HepG2 (cell line): ENCODE measurements around the gene ANKRD13C. TPM values are rescaled to one million over a fixed set of nuclear protein-coding genes. Genes with fewer than 3 reads are reported as not detected.

ENCODE experiments used
- ATF4 ChIP-seq, 2 experiments: fragments of 450-650 bp in 1 of 2; sonication (generic) in 1 of 2; formaldehyde crosslinking; IDR thresholded peaks; 2 replicates each; pipeline versions ENCODE4 v1.5.0 to v1.8.0; 2020 to 2022; ENCODE audit warnings: mild to moderate bottlenecking in 1 of 2, missing genetic modification reagents in 1 of 2
- CENPX ChIP-seq: sonication (generic); formaldehyde crosslinking; IDR thresholded peaks from 2 replicates; pipeline ENCODE4 v1.9.0; 2021; ENCODE audit warnings: mild to moderate bottlenecking, missing genetic modification reagents, moderate library complexity
- DRAP1 ChIP-seq: IDR thresholded peaks from 2 replicates; pipeline ENCODE4 v1.6.1; 2016; ENCODE audit warnings: missing genetic modification reagents, missing compliant biosample characterization
- FOXJ3 ChIP-seq: sonication (generic); formaldehyde crosslinking; IDR thresholded peaks from 2 replicates; pipeline ENCODE4 v1.4.0; 2020; ENCODE audit warnings: missing genetic modification reagents, mild to moderate bottlenecking, borderline replicate concordance
- HNF1B ChIP-seq: sonication (generic); formaldehyde crosslinking; IDR thresholded peaks from 2 replicates; pipeline ENCODE4 v1.5.1; 2020; ENCODE audit warnings: mild to moderate bottlenecking, moderate library complexity, missing genetic modification reagents
- LCORL ChIP-seq, 2 experiments: fragments of 450-650 bp in 1 of 2; sonication (generic) in 1 of 2; formaldehyde crosslinking in 1 of 2; IDR thresholded peaks; 2 replicates each; pipeline versions ENCODE4 v1.5.0 to v1.6.1; 2017 to 2020; ENCODE audit warnings: antibody characterized with exemption in 1 of 2, missing genetic modification reagents in 1 of 2
- MYC ChIP-seq: sonication (generic); formaldehyde crosslinking; IDR thresholded peaks from 2 replicates; pipeline ENCODE4 v1.9.0; 2021; ENCODE audit warnings: missing genetic modification reagents, borderline replicate concordance
- PBX2 ChIP-seq: IDR thresholded peaks from 2 replicates; pipeline ENCODE4 v1.6.1; 2016; ENCODE audit warnings: control low read depth
- PPARG ChIP-seq: conservative IDR thresholded peaks from 2 replicates; pipeline ENCODE4 v1.6.1; 2016; ENCODE audit warnings: missing biosample characterization, missing genetic modification reagents
- PTBP1 ChIP-seq: fragments of 200-400 bp; formaldehyde crosslinking; IDR thresholded peaks from 2 replicates; pipeline ENCODE4 v1.6.1; 2018; ENCODE audit warnings: low read length, low read depth; ENCODE audit not compliant: poor library complexity, severe bottlenecking
- SETDB1 ChIP-seq: sonication (generic); formaldehyde crosslinking; IDR thresholded peaks from 2 replicates; pipeline ENCODE4 v1.5.1; 2020; ENCODE audit warnings: missing genetic modification reagents, mild to moderate bottlenecking, borderline replicate concordance
- SMAD9 ChIP-seq: sonication (generic); formaldehyde crosslinking; IDR thresholded peaks from 2 replicates; pipeline ENCODE4 v1.5.1; 2020; ENCODE audit warnings: mild to moderate bottlenecking, missing genetic modification reagents
- THAP8 ChIP-seq: sonication (generic); formaldehyde crosslinking; IDR thresholded peaks from 2 replicates; pipeline ENCODE4 v1.5.1; 2020; ENCODE audit warnings: missing genetic modification reagents, mild to moderate bottlenecking, borderline replicate concordance
- UBTF ChIP-seq: sonication (generic); formaldehyde crosslinking; IDR thresholded peaks from 2 replicates; pipeline ENCODE4 v1.4.0; 2020; ENCODE audit warnings: mild to moderate bottlenecking, missing genetic modification reagents
- ZNF276 ChIP-seq: sonication (generic); formaldehyde crosslinking; IDR thresholded peaks from 2 replicates; pipeline ENCODE4 v1.4.0; 2020; ENCODE audit warnings: mild to moderate bottlenecking, low read depth, missing genetic modification reagents
- ZNF382 ChIP-seq: sonication (generic); formaldehyde crosslinking; IDR thresholded peaks from 2 replicates; pipeline ENCODE4 v1.5.0; 2020; ENCODE audit warnings: missing genetic modification reagents, mild to moderate bottlenecking, borderline replicate concordance
- ZNF703 ChIP-seq: sonication (generic); formaldehyde crosslinking; IDR thresholded peaks from 2 replicates; pipeline ENCODE4 v1.5.1; 2020; ENCODE audit warnings: missing genetic modification reagents, mild to moderate bottlenecking, moderate library complexity, borderline replicate concordance
- ZNF775 ChIP-seq: sonication (generic); formaldehyde crosslinking; IDR thresholded peaks from 2 replicates; pipeline ENCODE4 v1.4.0; 2020; ENCODE audit warnings: missing genetic modification reagents, mild to moderate bottlenecking, moderate library complexity, borderline replicate concordance
- ZNF839 ChIP-seq: sonication (generic); formaldehyde crosslinking; IDR thresholded peaks from 2 replicates; pipeline ENCODE4 v1.4.0; 2020; ENCODE audit warnings: missing genetic modification reagents, mild to moderate bottlenecking, borderline replicate concordance
- ZZZ3 ChIP-seq: sonication (generic); formaldehyde crosslinking; IDR thresholded peaks from 2 replicates; pipeline ENCODE4 v1.4.0; 2020; ENCODE audit warnings: missing genetic modification reagents, mild to moderate bottlenecking, borderline replicate concordance
- polyA plus RNA-seq, 8 experiments: library from polyadenylated mRNA; depleted of rRNA in 3 of 8; stranded (reverse) in 7 of 8; unstranded in 1 of 8; fragments of >200 nt; fragmentation: Illumina TruSeq in 4 of 8; extraction: Trizol in 4 of 8; gene quantifications; 2 replicates each; pipeline versions ENCODE4 v1.2.1 to v1.2.3, GENCODE V29; 2011 to 2016; ENCODE audit warnings: low read depth in 4 of 8, missing spikeins in 1 of 8, mixed read lengths in 1 of 8; ENCODE audit not compliant: insufficient read depth in 1 of 8
- total RNA-seq, 5 experiments: library from RNA; depleted of rRNA; stranded (reverse); fragments of >200 nt; fragmentation: Illumina TruSeq; extraction: Trizol; gene quantifications; 2 replicates each; pipeline ENCODE4 v1.2.3, GENCODE V29; 2016; ENCODE audit warnings: low read depth in 1 of 5

ANKRD13C gene
- total and polyA plus RNA-seq, 2 of the 13 experiments (the other 11 are each of a cell fraction or from before 2014, with no cell fraction given) = 6.2 to 17.6 TPM

- TF ChIP-seq ZNF703 (CRISPR knock-in tag) (no peak), UBTF (no peak), ZNF276 (CRISPR knock-in tag) (no peak), PPARG (no peak), DRAP1 (no peak), ATF4 (CRISPR knock-in tag; IDR thresholded peaks at IDR 0.05) (no peak), MYC (CRISPR knock-in tag) (no peak), SETDB1 (CRISPR knock-in tag) (no peak), LCORL (IDR thresholded peaks at IDR 0.05) (no peak), LCORL (CRISPR knock-in tag; IDR thresholded peaks at IDR 0.05) (no peak), ZNF775 (CRISPR knock-in tag) (0 out of 2 replicates have a peak, but pooled peaks have one; percentile 5), CENPX (CRISPR knock-in tag) (no peak), THAP8 (CRISPR knock-in tag) (no peak), HNF1B (CRISPR knock-in tag) (no peak; the same call in 1 of the 2 replicates), SMAD9 (CRISPR knock-in tag) (no peak), PTBP1 (no peak), FOXJ3 (CRISPR knock-in tag) (no peak), ZNF382 (CRISPR knock-in tag) (no peak), ZNF839 (no peak), PBX2 (CRISPR knock-in tag) (no peak), ZZZ3 (no peak)
Measured at GRCh38 chr1:70355111-70355407, 537 bp upstream of the ANKRD13C start (continued).
